PC-9 (cell line): ENCODE measurements around the gene BABAM1.

ENCODE experiments used
- EZH2 ChIP-seq: fragments of 200-600 bp; sonication (generic); IDR thresholded peaks from 2 replicates; pipeline ENCODE4 v1.8.0; 2017; ENCODE audit warnings: antibody characterized with exemption, low read depth
- TF ChIP-seq, protein P1 (sequence below): fragments of 200-600 bp; sonication (generic); conservative IDR thresholded peaks from 2 replicates; pipeline ENCODE4 v1.6.1; 2017; ENCODE audit warnings: mixed run types, antibody characterized with exemption, mild to moderate bottlenecking, moderate library complexity

- TF ChIP-seq, protein P1, sequence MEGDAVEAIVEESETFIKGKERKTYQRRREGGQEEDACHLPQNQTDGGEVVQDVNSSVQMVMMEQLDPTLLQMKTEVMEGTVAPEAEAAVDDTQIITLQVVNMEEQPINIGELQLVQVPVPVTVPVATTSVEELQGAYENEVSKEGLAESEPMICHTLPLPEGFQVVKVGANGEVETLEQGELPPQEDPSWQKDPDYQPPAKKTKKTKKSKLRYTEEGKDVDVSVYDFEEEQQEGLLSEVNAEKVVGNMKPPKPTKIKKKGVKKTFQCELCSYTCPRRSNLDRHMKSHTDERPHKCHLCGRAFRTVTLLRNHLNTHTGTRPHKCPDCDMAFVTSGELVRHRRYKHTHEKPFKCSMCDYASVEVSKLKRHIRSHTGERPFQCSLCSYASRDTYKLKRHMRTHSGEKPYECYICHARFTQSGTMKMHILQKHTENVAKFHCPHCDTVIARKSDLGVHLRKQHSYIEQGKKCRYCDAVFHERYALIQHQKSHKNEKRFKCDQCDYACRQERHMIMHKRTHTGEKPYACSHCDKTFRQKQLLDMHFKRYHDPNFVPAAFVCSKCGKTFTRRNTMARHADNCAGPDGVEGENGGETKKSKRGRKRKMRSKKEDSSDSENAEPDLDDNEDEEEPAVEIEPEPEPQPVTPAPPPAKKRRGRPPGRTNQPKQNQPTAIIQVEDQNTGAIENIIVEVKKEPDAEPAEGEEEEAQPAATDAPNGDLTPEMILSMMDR = no peak
- TF ChIP-seq EZH2 = no peak
These were observed 46.9 kb downstream of the BABAM1 start for GRCh38 chr19:17314007-17314593.
